ENCODE measurements around the gene ASXL1.

ASXL1 gene

DNA sequence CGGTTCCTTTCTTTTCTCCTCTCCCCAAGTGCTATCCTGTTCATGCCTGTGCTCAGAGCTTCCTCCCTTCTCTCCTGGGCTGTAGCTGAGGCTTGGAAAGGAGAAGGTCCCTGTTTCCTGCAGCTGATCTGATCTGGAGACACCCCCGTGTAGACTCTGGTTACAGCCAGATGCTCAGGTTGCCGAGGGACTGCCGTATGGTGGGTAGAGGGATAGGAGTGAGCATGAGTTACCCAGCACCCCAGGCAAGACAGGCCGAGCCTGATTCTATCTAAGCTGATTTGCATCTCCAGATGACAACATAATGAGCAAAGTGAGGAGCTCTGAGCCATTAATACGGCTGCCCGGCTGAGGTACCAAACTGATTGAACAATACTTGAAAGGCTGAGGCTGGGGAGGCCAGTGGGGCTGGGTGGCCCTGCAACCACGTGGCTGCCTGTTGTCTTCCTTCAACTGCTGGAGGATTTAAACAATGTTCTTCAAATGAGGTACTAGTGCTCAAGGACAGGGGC lies 91.8 kb downstream of the ASXL1 start:
- H3K9ac ChIP-seq (ENCODE audit: low read depth, low read length), result no peak overlapping the region
- no peaks in the 10 kb centered on the region for H3K9me3 ChIP-seq (ENCODE audit: insufficient read depth, low read depth, low read length)
- H3K36me3 ChIP-seq (ENCODE audit: insufficient read depth, low read length), result peaks cover 88% of the 10 kb centered on the region
- peaks cover 8% of the 10 kb centered on the region; the same call in 1 of the 2 replicates for H3K4me1 ChIP-seq (ENCODE audit: insufficient read depth, low read length)
- H3K4me3 ChIP-seq (ENCODE audit: low read length), result no peak overlapping the region
- WGBS, result 89% methylated on average over 8 of the region's 8 CpGs
- no peaks in the 10 kb centered on the region for H3K27me3 ChIP-seq (ENCODE audit: insufficient read depth, low read length)
- no peak overlapping the region for H3K27ac ChIP-seq (ENCODE audit: low read depth, low read length)

DNA sequence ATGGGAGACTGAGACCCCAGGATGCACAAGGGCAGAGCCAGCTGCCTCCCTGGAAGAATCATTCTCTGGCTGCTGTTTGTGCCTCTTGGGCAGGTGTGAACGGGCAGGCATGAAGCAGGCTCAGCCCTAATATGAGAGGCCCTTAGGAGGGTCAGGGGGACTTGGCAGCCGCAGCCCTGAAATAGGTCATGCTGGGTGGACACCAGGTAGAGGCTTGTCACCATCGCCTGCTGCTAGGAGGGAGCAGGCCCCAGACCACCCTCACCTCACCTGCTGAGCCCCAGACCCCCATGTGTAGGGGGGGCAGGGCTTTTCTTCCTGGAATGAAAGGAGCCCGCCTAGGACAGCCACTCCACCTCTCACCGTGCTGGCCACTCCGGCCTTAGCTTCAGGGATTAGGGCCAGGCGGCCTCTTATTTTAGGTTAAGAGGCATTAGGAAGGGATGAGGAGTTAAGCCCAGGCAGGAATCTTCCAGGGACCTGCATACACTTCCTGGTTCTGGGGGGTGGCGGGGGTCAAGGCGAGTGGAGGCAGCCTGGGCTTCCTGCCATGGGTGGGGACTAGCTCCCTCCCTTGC lies 92.4 kb downstream of the ASXL1 start:
- Histone ChIP-seq H3K4me1 (ENCODE audit: insufficient read depth, low read length) (peaks cover 2% of the 10 kb centered on the region; the same call in 1 of the 2 replicates), H3K9me3 (ENCODE audit: insufficient read depth, low read depth, low read length) (no peaks in the 10 kb centered on the region), H3K4me3 (ENCODE audit: low read length) (no peak overlapping the region), H3K27me3 (ENCODE audit: insufficient read depth, low read length) (no peaks in the 10 kb centered on the region), H3K27ac (ENCODE audit: low read depth, low read length) (no peak overlapping the region), H3K9ac (ENCODE audit: low read depth, low read length) (no peak overlapping the region), H3K36me3 (ENCODE audit: insufficient read depth, low read length) (peaks cover 86% of the 10 kb centered on the region)
- WGBS, result 94% methylated on average over 8 of the region's 9 CpGs

DNA sequence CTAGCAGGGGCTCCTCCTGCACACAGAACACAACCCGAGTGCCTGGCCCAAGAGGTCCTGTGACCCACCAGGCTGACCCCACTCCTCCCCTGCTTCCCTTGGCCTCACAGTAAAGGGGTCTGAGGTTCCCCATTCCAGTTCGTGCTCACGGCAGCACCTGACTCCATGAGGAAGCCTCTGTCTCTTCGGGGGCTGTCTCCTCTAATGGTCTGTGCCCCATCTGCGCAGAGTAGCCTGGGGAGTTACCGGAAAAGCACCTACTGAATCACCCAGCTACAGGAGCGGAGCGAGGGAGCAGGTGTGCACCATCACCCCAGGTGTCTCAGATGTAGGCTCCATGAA lies 93.2 kb downstream of the ASXL1 start:
- H3K36me3 ChIP-seq (ENCODE audit: insufficient read depth, low read length), result peaks cover 82% of the 10 kb centered on the region
- no peak overlapping the region for H3K9ac ChIP-seq (ENCODE audit: low read depth, low read length)
- no peaks in the 10 kb centered on the region for H3K27me3 ChIP-seq (ENCODE audit: insufficient read depth, low read length)
- no peaks in the 10 kb centered on the region for H3K9me3 ChIP-seq (ENCODE audit: insufficient read depth, low read depth, low read length)
- H3K4me1 ChIP-seq (ENCODE audit: insufficient read depth, low read length), result no peaks in the 10 kb centered on the region
- no peak overlapping the region for H3K27ac ChIP-seq (ENCODE audit: low read depth, low read length)
- H3K4me3 ChIP-seq (ENCODE audit: low read length), result no peak overlapping the region
- WGBS, result 93% methylated on average over 8 of the region's 8 CpGs

DNA sequence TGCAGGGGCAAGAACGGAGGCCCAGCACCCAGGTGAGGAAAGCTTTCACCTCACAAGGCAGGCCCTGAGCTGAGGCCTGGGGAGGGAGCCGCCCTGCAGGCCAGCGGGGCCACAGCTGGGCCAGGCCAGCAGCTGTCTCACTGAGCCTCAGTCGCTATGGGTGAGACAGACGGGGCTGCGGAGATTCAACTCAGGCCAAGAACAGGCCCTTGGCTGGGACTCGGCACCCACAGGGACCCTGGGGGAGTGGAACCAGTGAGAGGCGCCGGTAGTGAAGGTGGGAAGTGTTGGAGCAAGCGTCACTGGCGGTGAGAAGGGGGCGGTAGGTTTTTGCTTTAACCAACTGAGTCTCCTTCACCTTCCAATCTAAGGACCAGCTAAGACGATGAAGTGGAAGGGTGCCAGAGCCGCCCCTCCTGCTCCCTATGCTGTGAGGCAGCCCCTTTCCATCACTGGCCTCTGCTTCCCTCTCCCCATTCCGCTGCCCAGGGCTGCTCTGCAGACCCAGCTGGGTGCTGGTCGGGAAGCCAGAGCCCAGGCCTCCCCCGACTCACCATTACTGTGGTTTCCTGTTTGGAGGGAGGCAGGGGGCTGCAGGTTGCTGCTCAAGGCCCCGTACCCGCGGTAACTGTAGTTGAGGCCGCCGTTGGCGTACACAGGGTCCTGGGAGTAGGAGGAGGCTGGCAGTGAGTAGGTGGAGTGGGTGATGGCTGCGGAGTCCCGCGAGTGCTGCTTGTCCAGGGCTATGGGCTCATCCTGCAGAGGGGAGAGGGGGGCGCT lies 93.7 kb downstream of the ASXL1 start:
- WGBS, result 93% methylated on average over 27 of the region's 27 CpGs

DNA sequence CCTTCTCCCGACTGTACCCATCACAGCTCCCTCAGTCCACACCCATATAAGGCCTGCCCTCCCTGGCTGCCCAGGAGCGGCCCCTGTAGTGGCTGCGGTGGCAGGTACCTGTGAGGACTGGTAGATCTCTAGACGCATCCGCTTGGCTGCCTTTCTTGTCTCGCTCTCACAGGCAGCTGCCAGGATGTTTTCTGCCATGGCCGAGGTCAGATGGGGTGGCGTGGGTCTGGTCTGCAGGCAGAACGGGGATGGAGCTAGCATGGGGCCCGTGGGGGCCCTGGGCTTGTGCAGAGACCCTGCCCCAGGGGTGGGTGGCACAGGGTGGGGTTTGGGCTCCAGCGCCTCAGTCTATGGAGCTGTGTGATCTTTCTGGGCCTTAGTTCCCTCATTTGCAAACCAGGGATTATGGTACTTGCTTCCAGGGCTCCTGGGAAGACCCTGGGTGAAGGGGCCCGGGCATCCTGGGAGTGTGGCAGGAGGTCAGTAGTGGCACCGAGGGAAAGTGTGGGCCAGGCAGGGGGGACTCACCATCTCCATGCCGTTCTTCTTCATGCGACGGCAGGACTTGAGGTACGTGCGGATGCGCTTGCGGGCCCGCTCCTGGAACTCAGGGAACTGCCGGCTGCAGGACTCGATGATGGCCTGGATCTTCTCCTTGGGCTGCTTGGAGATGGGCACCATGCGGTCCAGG lies 94.8 kb downstream of the ASXL1 start:
- H3K27ac ChIP-seq (ENCODE audit: low read depth, low read length), result no peak overlapping the region
- no peak overlapping the region for H3K9ac ChIP-seq (ENCODE audit: low read depth, low read length)
- H3K36me3 ChIP-seq (ENCODE audit: insufficient read depth, low read length), result peaks cover 65% of the 10 kb centered on the region

More for the DNA sequence above, 93.7 kb downstream of the ASXL1 start:
- peaks cover 76% of the 10 kb centered on the region for H3K36me3 ChIP-seq (ENCODE audit: insufficient read depth, low read length)
- no peak overlapping the region for H3K4me3 ChIP-seq (ENCODE audit: low read length)
- H3K4me1 ChIP-seq (ENCODE audit: insufficient read depth, low read length), result 0 out of 2 replicates have a peak, but pooled peaks cover 3% of the 10 kb centered on the region
- no peaks in the 10 kb centered on the region for H3K27me3 ChIP-seq (ENCODE audit: insufficient read depth, low read length)
- H3K9ac ChIP-seq (ENCODE audit: low read depth, low read length), result no peak overlapping the region
- no peak overlapping the region for H3K27ac ChIP-seq (ENCODE audit: low read depth, low read length)
- H3K9me3 ChIP-seq (ENCODE audit: insufficient read depth, low read depth, low read length), result no peaks in the 10 kb centered on the region

DNA sequence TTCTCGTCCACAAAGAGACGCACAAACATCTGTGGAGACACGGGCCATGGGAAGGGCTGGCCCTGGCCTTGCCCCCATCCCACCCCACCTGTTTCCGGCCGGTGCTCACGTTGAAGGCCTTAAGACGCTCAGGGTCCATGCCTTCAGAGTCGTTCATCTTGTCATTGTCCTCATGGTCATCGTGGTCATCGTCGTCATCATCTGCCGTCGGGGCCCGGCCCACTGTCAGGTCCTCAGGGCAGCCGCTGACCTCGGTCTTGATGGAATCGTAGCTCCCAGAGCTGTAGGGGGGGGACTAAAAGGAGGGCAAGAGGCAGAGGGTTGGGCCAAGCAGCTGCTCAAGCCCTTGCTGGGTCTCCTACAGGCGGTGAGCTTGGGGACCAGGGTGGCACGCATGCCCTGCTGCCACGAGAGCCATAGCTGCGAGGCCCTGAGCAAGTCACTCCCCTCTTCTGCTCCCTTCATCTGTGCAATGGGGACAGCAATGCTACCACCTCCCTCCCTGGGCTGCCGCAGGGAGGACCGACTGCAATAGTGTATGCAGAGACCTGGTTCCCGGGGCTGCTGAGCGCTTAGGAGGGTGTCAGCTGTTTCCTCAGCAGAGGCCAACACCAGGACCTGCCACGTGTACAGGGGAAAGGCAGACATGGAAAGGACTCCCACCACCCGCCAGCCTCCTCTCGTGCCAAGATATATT lies 95.5 kb downstream of the ASXL1 start:
- Histone ChIP-seq H3K36me3 (ENCODE audit: insufficient read depth, low read length) (peaks cover 59% of the 10 kb centered on the region), H3K27me3 (ENCODE audit: insufficient read depth, low read length) (no peaks in the 10 kb centered on the region), H3K9ac (ENCODE audit: low read depth, low read length) (no peak overlapping the region), H3K4me3 (ENCODE audit: low read length) (no peak overlapping the region), H3K9me3 (ENCODE audit: insufficient read depth, low read depth, low read length) (no peaks in the 10 kb centered on the region), H3K27ac (ENCODE audit: low read depth, low read length) (no peak overlapping the region), H3K4me1 (ENCODE audit: insufficient read depth, low read length) (peaks cover 9% of the 10 kb centered on the region)
- 95% methylated on average over 28 of the region's 28 CpGs for WGBS

More for the DNA sequence above, 94.8 kb downstream of the ASXL1 start:
- Histone ChIP-seq H3K4me3 (ENCODE audit: low read length) (no peak overlapping the region), H3K4me1 (ENCODE audit: insufficient read depth, low read length) (peaks cover 5% of the 10 kb centered on the region; the same call in 1 of the 2 replicates), H3K9me3 (ENCODE audit: insufficient read depth, low read depth, low read length) (no peaks in the 10 kb centered on the region), H3K27me3 (ENCODE audit: insufficient read depth, low read length) (no peaks in the 10 kb centered on the region)
- WGBS, result 96% methylated on average over 24 of the region's 24 CpGs

DNA sequence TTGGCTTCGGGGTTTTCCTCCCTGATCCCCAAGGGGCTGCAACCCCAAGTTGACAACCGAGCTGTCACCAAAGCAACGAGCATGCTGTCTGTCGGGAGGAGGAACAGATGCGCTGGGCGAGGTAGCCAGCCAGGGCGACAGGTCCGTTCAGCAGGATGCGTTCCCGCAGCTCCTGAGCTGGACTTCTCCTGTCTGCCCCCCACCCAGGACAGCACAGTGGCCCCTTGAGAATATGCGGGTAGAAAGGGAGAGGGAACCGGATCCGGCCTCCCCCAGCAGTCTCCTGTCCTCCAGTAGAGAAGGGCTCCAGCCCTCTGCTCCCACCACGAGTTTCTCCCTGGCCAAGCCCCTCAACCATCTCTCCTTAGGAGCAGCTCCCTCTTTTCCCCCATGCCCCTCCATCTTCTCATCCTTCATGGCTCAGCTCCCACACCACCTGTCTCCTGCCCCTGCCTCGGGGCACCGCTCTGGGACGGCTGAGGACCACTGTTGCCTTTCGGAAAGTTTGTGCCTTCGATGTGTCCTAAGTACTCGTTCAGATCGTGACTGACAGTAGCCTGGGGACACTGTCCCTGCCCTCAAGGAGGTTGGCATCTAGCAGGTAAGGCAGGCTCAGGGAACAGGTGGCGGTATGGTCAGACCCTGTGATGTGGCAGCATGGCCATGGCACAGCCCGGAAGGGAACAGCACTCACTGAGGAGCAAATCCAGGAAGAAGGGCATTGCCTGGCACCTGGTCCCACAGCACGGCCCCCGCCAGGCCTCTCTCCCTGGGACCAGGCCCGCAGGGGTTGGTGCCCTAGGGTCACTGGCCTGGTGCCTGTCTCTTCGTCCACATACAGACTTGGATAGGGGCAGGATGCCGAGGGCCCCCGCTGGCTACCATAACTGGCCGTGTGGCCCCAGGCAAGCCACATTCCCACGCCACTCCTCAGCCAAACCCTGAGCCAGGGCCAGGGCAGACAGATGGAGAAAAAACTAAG lies 96.3 kb downstream of the ASXL1 start:
- Histone ChIP-seq H3K36me3 (ENCODE audit: insufficient read depth, low read length) (peaks cover 52% of the 10 kb centered on the region), H3K9me3 (ENCODE audit: insufficient read depth, low read depth, low read length) (no peaks in the 10 kb centered on the region), H3K27me3 (ENCODE audit: insufficient read depth, low read length) (no peaks in the 10 kb centered on the region), H3K9ac (ENCODE audit: low read depth, low read length) (no peak overlapping the region), H3K4me1 (ENCODE audit: insufficient read depth, low read length) (peaks cover 9% of the 10 kb centered on the region), H3K4me3 (ENCODE audit: low read length) (no peak overlapping the region), H3K27ac (ENCODE audit: low read depth, low read length) (no peak overlapping the region)
- 95% methylated on average over 31 of the region's 31 CpGs for WGBS

DNA sequence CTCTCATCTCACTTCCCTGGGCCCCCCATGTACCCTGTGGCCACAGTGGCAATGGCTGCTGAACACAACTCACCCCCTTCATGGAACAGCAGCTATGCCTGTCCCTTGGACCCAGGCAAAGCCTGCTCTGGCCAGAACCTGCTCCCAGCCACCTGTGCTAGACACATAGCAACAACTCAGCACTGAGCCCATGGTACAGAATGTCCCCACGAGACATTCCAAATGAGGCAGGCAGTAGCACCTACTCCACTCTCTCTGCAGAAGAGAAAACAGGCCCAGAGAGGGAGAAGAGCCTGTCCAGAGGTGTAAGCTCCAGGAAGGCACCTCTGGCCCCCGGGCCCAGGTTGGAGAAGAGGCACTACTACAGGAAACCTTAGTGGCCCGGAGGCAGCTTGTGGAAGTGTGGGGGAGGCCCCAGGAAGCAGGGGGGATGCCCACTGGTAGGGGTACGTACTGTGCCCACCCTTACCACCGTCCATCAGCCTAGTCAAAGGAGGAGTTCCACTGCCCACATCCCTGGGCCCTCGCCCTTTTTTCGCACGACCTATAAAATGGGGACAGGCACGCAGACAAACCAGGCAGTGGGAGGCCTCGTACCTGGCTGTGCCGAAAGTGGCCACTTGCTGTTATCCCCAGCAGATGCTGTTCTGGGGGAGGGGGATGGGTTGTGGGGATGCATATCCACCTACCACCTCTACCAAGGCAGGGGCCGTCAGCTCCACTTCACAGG lies 97.2 kb downstream of the ASXL1 start:
- peaks cover 44% of the 10 kb centered on the region for H3K36me3 ChIP-seq (ENCODE audit: insufficient read depth, low read length)
- no peaks in the 10 kb centered on the region for H3K9me3 ChIP-seq (ENCODE audit: insufficient read depth, low read depth, low read length)
- WGBS, result 92% methylated on average over 12 of the region's 12 CpGs

DNA sequence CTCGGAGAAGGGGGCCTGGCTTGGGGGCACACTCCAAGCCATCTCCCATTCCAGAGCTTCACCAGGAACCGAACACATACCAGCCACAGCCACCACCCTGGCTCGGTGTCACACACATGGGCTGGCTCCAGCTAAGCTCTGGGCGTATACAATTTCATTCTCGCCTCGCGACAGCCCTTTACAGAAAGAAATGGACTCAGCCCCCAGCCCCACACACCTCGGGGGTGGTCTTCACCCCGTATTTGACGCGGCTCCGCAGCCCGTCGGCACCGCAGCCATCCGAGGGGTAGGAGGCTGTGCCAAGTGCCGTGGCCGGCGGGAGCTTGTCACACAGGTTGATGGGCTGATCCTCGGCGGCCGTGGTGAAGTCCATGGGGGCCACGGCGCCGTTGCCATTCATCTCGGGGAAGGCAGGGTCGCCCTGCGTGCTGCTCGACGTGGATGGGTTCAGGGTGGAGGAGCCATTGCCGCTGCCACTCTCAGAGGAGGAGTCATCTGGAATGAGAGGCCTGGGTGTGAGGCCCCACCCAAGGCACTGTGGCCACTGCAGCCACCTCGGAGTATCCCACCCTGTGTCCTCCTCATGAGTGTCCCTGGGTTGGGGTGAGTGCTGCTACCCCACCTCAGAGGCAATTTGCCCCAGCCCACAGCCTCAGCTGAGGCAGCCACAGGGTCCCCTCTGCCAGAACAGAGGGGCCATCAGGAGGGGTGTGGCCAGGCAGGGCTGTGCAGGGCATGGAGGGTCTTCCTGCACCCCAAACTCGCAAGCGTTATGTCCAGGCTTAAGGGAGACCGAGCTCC lies 98.0 kb downstream of the ASXL1 start:
- 94% methylated on average over 35 of the region's 35 CpGs for WGBS
- Histone ChIP-seq H3K9me3 (ENCODE audit: insufficient read depth, low read depth, low read length) (no peaks in the 10 kb centered on the region), H3K9ac (ENCODE audit: low read depth, low read length) (no peak overlapping the region), H3K27me3 (ENCODE audit: insufficient read depth, low read length) (no peaks in the 10 kb centered on the region), H3K27ac (ENCODE audit: low read depth, low read length) (no peak overlapping the region; the same call in 1 of the 2 replicates), H3K4me1 (ENCODE audit: insufficient read depth, low read length) (peaks cover 9% of the 10 kb centered on the region), H3K36me3 (ENCODE audit: insufficient read depth, low read length) (peaks cover 37% of the 10 kb centered on the region), H3K4me3 (ENCODE audit: low read length) (no peak overlapping the region)

More for the DNA sequence above, 97.2 kb downstream of the ASXL1 start:
- no peak overlapping the region for H3K4me3 ChIP-seq (ENCODE audit: low read length)
- H3K27me3 ChIP-seq (ENCODE audit: insufficient read depth, low read length), result no peaks in the 10 kb centered on the region
- H3K4me1 ChIP-seq (ENCODE audit: insufficient read depth, low read length), result peaks cover 9% of the 10 kb centered on the region
- H3K9ac ChIP-seq (ENCODE audit: low read depth, low read length), result no peak overlapping the region
- no peak overlapping the region for H3K27ac ChIP-seq (ENCODE audit: low read depth, low read length)

Measured in HUES64 (cell line).